Urinary bladder (tissue), 2 donors: ENCODE results near the gene SPANXN2. TPM values are rescaled to one million over a fixed set of nuclear protein-coding genes. Genes with fewer than 3 reads are reported as not detected.

Experiments
- polyA plus RNA-seq: library from polyadenylated mRNA; stranded (reverse); fragments of 200-250 nt; gene quantifications from one replicate; pipeline ENCODE4 v1.2.3, GENCODE V29; 2013
- total RNA-seq: library from RNA; depleted of rRNA; stranded (reverse); fragments of >200 nt; gene quantifications from one replicate; pipeline ENCODE4 v1.2.3, GENCODE V29; 2014
- donor health status: healthy.

The SPANXN2 gene
- total and polyA plus RNA-seq, 2 donors, result not detected

Other genes starting within 250 kb of the SPANXN2 start
- not detected for gene SPANXN3, start 203.3 kb downstream of the SPANXN2 start, total RNA-seq
- not detected for gene SPANXN3, start 203.3 kb downstream of the SPANXN2 start, polyA plus RNA-seq
- gene SLITRK4, start 84.7 kb downstream of the SPANXN2 start, total RNA-seq, result 11.2 TPM
- 1.0 TPM for gene SLITRK4, start 84.7 kb downstream of the SPANXN2 start, polyA plus RNA-seq
- gene UBE2NL, start 163.3 kb upstream of the SPANXN2 start, total RNA-seq, result not detected
- not detected for gene UBE2NL, start 163.3 kb upstream of the SPANXN2 start, polyA plus RNA-seq